HFFc6 (cell line): Measurements from ENCODE around the gene CDC20. TPM values are rescaled to one million over a fixed set of nuclear protein-coding genes. Genes with fewer than 3 reads are reported as not detected.

ENCODE experiments used
- DNase-seq: peaks from one replicate; pipeline ENCODE4 v3.0.0-alpha.2; 2018
- H3K27ac Mint-ChIP-seq: 2 replicates; pipeline ENCODE4 v1.8.0; 2020; ENCODE audit warnings: mild to moderate bottlenecking, mixed read lengths
- H3K27me3 Mint-ChIP-seq: 2 replicates; pipeline ENCODE4 v1.8.0; 2021; ENCODE audit warnings: mild to moderate bottlenecking, moderate library complexity, mixed read lengths; ENCODE audit not compliant: insufficient read depth
- H3K36me3 Mint-ChIP-seq: 2 replicates; pipeline ENCODE4 v1.8.0; 2021; ENCODE audit warnings: low read depth, mixed read lengths
- H3K4me1 Mint-ChIP-seq: 2 replicates; pipeline ENCODE4 v1.8.0; 2020; ENCODE audit warnings: low read depth, mixed read lengths
- H3K4me3 Mint-ChIP-seq: 2 replicates; pipeline ENCODE4 v1.8.0; 2020; ENCODE audit warnings: mild to moderate bottlenecking, moderate library complexity, mixed read lengths
- H3K9me3 Mint-ChIP-seq: 2 replicates; pipeline ENCODE4 v1.8.0; 2020; ENCODE audit warnings: mild to moderate bottlenecking, mixed read lengths
- total RNA-seq, 6 experiments: library from RNA; stranded (reverse); fragmentation: NEBNext Ultra II Directional; extraction: Animal tissue kit (Norgen Biotek cat#: 25700); gene quantifications; 2 replicates in 1 of 6; 3 replicates in 5 of 6; pipeline ENCODE4 v1.2.3, GENCODE V29; 2021
- TF ChIP-seq, protein P1 (sequence below): fragments of 200-600 bp; sonication (generic); IDR thresholded peaks from 2 replicates; pipeline ENCODE4 v1.5.0; 2021; ENCODE audit warnings: antibody characterized with exemption, mild to moderate bottlenecking

Gene CDC20
- total RNA-seq, 6 experiments from 2014 or later: 87.0 to 221 (median 183) TPM

DNA sequence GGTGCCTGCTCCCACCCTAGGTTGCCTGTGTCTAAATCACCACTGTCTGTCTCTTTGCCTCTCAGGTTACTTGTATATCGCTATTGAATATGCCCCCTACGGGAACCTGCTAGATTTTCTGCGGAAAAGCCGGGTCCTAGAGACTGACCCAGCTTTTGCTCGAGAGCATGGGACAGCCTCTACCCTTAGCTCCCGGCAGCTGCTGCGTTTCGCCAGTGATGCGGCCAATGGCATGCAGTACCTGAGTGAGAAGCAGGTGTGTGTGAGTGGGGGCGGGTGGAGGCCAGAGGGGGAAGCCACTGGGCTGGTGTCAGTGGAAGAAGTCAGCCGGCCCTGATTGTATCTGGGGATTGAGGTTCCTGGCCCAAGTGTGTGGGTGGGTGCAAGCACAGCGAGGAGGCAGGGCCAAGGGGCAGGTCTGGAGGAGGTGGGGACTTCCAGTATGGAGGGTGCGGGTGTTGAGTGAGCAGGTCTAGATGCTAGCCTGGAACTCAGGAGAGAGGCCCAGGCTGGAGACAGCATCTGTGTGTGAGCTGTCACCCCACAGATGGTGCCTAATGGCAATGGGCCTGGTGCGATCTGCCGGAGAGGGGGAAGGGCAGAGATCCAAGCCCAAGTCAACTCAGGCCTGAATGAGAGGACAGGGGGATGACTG lies 40.8 kb upstream of the CDC20 start:
- H3K9me3 Mint-ChIP-seq: no peaks in the 10 kb centered on the region
- H3K4me3 Mint-ChIP-seq: no peak overlapping the region
- peaks cover 3% of the 10 kb centered on the region for H3K27me3 Mint-ChIP-seq
- H3K27ac Mint-ChIP-seq: no peak overlapping the region
- no peaks in the 10 kb centered on the region for H3K36me3 Mint-ChIP-seq
- peaks cover 25% of the 10 kb centered on the region for H3K4me1 Mint-ChIP-seq
- TF ChIP-seq, protein P1, sequence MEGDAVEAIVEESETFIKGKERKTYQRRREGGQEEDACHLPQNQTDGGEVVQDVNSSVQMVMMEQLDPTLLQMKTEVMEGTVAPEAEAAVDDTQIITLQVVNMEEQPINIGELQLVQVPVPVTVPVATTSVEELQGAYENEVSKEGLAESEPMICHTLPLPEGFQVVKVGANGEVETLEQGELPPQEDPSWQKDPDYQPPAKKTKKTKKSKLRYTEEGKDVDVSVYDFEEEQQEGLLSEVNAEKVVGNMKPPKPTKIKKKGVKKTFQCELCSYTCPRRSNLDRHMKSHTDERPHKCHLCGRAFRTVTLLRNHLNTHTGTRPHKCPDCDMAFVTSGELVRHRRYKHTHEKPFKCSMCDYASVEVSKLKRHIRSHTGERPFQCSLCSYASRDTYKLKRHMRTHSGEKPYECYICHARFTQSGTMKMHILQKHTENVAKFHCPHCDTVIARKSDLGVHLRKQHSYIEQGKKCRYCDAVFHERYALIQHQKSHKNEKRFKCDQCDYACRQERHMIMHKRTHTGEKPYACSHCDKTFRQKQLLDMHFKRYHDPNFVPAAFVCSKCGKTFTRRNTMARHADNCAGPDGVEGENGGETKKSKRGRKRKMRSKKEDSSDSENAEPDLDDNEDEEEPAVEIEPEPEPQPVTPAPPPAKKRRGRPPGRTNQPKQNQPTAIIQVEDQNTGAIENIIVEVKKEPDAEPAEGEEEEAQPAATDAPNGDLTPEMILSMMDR: no peak
- no peak for DNase-seq

DNA sequence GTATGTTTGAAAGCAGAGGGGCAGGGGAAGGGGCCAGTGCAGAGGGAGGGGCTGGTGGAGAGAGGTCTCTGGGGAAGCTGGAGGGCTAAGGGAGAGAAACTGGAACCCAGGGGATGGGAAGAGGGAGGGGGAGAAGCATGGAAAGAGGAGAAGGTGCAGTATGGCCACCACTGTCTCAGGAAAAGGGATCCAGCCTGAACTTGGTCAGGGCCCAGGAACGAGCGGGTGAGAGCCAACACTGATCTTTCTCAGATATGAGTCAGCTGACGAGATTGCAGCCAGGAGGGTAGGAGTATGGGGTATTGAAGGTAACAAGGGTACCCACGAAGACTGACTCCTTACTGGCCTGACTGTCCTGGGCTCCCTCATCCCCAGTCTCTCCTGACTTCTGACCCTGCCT lies 40.0 kb upstream of the CDC20 start:
- no peak overlapping the region for H3K4me3 Mint-ChIP-seq

DNA sequence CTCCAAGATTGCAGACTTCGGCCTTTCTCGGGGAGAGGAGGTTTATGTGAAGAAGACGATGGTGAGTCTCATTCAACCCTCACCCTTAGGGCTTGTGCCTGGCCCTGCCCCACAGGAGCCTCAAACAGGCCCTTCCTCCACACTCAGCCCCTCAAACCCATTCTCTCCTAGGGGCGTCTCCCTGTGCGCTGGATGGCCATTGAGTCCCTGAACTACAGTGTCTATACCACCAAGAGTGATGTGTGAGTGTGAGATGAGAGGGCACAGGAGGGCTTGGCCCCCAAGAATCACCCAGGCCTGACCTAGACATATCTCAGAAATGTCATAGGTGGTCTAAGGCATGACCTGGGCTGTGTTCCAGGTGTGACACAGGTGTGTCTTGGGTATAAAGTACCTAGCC lies 39.5 kb upstream of the CDC20 start:
- H3K9me3 Mint-ChIP-seq: no peaks in the 10 kb centered on the region
- peaks cover 28% of the 10 kb centered on the region for H3K4me1 Mint-ChIP-seq
- no peak overlapping the region for H3K4me3 Mint-ChIP-seq
- DNase-seq: no peak
- TF ChIP-seq, protein P1: no peak
- peaks cover 1% of the 10 kb centered on the region for H3K27me3 Mint-ChIP-seq
- no peak overlapping the region for H3K27ac Mint-ChIP-seq
- H3K36me3 Mint-ChIP-seq: no peaks in the 10 kb centered on the region

More for the DNA sequence above, 40.0 kb upstream of the CDC20 start:
- Mint-ChIP-seq H3K27me3 (peaks cover 1% of the 10 kb centered on the region), H3K4me1 (peaks cover 25% of the 10 kb centered on the region), H3K27ac (no peak overlapping the region), H3K36me3 (no peaks in the 10 kb centered on the region), H3K9me3 (no peaks in the 10 kb centered on the region)
- DNase-seq: no peak
- TF ChIP-seq, protein P1: no peak

DNA sequence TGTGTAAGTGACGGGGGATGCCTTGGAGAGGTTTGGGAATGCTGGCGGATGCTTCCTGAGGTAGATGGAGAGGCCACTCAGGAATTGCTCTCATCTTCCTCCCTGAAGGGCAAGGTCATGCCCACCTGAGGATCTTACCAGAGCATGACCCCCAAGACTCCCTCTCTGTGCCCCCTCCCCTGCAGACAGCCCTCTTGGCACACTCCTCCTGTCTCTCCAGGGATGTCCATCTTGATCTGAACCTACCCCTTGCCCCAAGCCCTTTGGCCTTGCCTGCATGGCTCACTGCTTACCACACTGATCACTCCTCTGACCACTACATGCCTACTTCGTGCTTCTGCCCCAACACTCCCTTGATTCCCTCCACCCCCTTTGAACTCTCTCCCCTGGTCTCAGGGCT lies 39.0 kb upstream of the CDC20 start:
- Mint-ChIP-seq H3K4me1 (peaks cover 32% of the 10 kb centered on the region), H3K36me3 (peaks cover 3% of the 10 kb centered on the region; the same call in 1 of the 2 replicates), H3K9me3 (peaks cover 3% of the 10 kb centered on the region), H3K4me3 (no peak overlapping the region), H3K27me3 (peaks cover 1% of the 10 kb centered on the region), H3K27ac (no peak overlapping the region)
- DNase-seq: no peak
- TF ChIP-seq, protein P1: no peak

DNA sequence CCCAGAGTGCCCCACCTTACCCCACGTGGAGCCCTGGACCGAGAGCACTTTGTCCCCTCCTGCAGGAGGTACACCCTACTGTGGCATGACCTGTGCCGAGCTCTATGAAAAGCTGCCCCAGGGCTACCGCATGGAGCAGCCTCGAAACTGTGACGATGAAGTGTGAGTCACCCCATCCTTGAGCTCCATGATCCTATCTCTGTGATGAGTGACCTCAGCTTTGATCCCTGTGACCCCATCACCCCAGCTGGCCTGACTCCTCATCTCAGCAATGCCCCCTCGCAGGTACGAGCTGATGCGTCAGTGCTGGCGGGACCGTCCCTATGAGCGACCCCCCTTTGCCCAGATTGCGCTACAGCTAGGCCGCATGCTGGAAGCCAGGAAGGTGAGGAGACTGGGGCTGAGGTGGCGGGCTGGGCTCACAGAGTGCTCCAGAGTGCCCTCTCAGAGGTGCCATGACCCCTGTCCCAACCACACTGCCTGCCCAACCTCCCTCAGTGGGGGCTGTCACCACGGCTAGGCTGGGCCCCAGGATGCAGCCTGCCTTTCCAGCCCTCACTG lies 37.4 kb upstream of the CDC20 start:
- no peak overlapping the region for H3K27ac Mint-ChIP-seq
- peaks cover 32% of the 10 kb centered on the region for H3K4me1 Mint-ChIP-seq
- DNase-seq: no peak
- no peak overlapping the region for H3K4me3 Mint-ChIP-seq
- H3K9me3 Mint-ChIP-seq: peaks cover 14% of the 10 kb centered on the region
- TF ChIP-seq, protein P1: no peak
- peaks cover 13% of the 10 kb centered on the region; the same call in 1 of the 2 replicates for H3K36me3 Mint-ChIP-seq
- peaks cover 1% of the 10 kb centered on the region for H3K27me3 Mint-ChIP-seq
